SK-N-SH (cell line): ENCODE results near the gene FAM120B.

Source experiments
- CTCF ChIP-seq: fragments of 200-600 bp; sonication (generic); IDR thresholded peaks from 2 replicates; pipeline ENCODE4 v1.6.1; 2017; ENCODE audit warnings: antibody characterized with exemption, mild to moderate bottlenecking, moderate library complexity
- FOXM1 ChIP-seq: IDR thresholded peaks from 2 replicates; pipeline ENCODE4 v1.4.0; 2012; ENCODE audit warnings: low read depth, mild to moderate bottlenecking
- REST ChIP-seq: IDR thresholded peaks from 2 replicates; pipeline ENCODE4 v1.6.1; 2012; ENCODE audit warnings: mild to moderate bottlenecking, low read depth, low read length, moderate library complexity
- USF2 ChIP-seq: fragments of 150-350 bp; IDR thresholded peaks from 2 replicates; pipeline ENCODE4 v1.6.1; 2017; ENCODE audit warnings: antibody characterized with exemption, low read length, low read depth, borderline replicate concordance
- ZBTB33 ChIP-seq: IDR thresholded peaks from 2 replicates; pipeline ENCODE4 v1.4.0; 2012; ENCODE audit warnings: low read depth, borderline replicate concordance

- no peak for TF ChIP-seq FOXM1
- no peak for TF ChIP-seq CTCF
- no peak for TF ChIP-seq USF2
- no peak for TF ChIP-seq ZBTB33
- TF ChIP-seq REST, result no peak
Measured at GRCh38 chr6:170329321-170329720, 22.8 kb downstream of the FAM120B start.
